AG04450 (cell line): ENCODE results near the gene PRPF8. TPM values are rescaled to one million over a fixed set of nuclear protein-coding genes. Genes with fewer than 3 reads are reported as not detected.
A peak's percentile ranks its signal among the peaks of the same experiment; 100 is the strongest.

ENCODE experiments used
- CTCF ChIA-PET: fragments of 300-600, 350-600 bp; formaldehyde crosslinking; extraction: SDS; loops from one replicate; lab custom pipeline; 2022; ENCODE audit warnings: antibody characterized with exemption, inconsistent platforms; lab: Charles Lee
- POLR2A ChIA-PET: fragments of 350-600 bp; formaldehyde crosslinking; extraction: SDS; loops from one replicate; lab custom pipeline; 2021; ENCODE audit warnings: antibody characterized with exemption, inconsistent platforms; lab: Yijun Ruan, JAX
- DNase-seq: peaks from one replicate; pipeline ENCODE4 v3.0.0-alpha.2; 2011; ENCODE audit warnings: low read depth, low spot score
- H3K27ac ChIP-seq: one replicate; pipeline ENCODE4 v1.5.1; 2012; ENCODE audit warnings: low read depth, low read length, control low read depth
- H3K27me3 ChIP-seq: one replicate; pipeline ENCODE4 v1.6.0; 2012; ENCODE audit warnings: low read length; ENCODE audit not compliant: control insufficient read depth, insufficient read depth
- H3K4me3 ChIP-seq: 2 replicates; pipeline ENCODE4 v1.5.1; 2011; ENCODE audit warnings: mild to moderate bottlenecking, low read depth, low read length, control low read depth
- H3K9me3 ChIP-seq: 2 replicates; pipeline ENCODE4 v1.5.1; 2012; ENCODE audit warnings: low read length; ENCODE audit not compliant: control insufficient read depth, insufficient read depth
- CTCF ChIP-seq: IDR thresholded peaks from 2 replicates; pipeline ENCODE4 v1.5.1; 2011; ENCODE audit warnings: low read depth, low read length, control low read depth, inconsistent platforms
- polyA plus RNA-seq: library from polyadenylated mRNA; depleted of rRNA; stranded (reverse); fragments of >200 nt; gene quantifications from 2 replicates; pipeline ENCODE4 v1.2.3, GENCODE V29; 2011

Gene PRPF8
- polyA plus RNA-seq, 1 experiment = 126 TPM

GRCh38 chr17:1643293-1643998 lies 41.2 kb downstream of the PRPF8 start:
- CTCF ChIA-PET = interaction anchor here (3.2 kb wide), 1 partner anchor 69 kb away, joined by 16 read pairs; no protein-coding TSS in a partner anchor
- H3K4me3 ChIP-seq = peak overlapping the region; percentile 34
- POLR2A ChIA-PET = interaction anchor here (0.6 to 0.7 kb wide), 2 partner anchors 11 to 14 kb away, joined by 3 to 4 read pairs; partner anchors contain the start of gene SLC43A2
- H3K27ac ChIP-seq = no peak overlapping the region
- H3K27me3 ChIP-seq = no peaks in the 10 kb centered on the region
- TF ChIP-seq CTCF = peak; percentile 15; the same call in 1 of the 2 replicates
- DNase-seq = no peak
- peaks cover 4% of the 10 kb centered on the region; the same call in 1 of the 2 replicates for H3K9me3 ChIP-seq

GRCh38 chr17:1641065-1641403 lies 43.6 kb downstream of the PRPF8 start:
- no peak for TF ChIP-seq CTCF
- H3K27me3 ChIP-seq = no peaks in the 10 kb centered on the region
- CTCF ChIA-PET = interaction anchor here (0.8 to 1.6 kb wide), 2 partner anchors 9 to 67 kb away, joined by 3 to 4 read pairs; partner anchors contain the start of gene RILP
- peaks cover 4% of the 10 kb centered on the region; the same call in 1 of the 2 replicates for H3K9me3 ChIP-seq
- POLR2A ChIA-PET = no interaction called here
- DNase-seq = no peak
- no peak overlapping the region for H3K27ac ChIP-seq
- no peak overlapping the region for H3K4me3 ChIP-seq

- no peak overlapping the region for H3K4me3 ChIP-seq
- H3K27ac ChIP-seq = no peak overlapping the region
- H3K27me3 ChIP-seq = no peaks in the 10 kb centered on the region
- ChIA-PET CTCF (interaction anchor here (0.8 to 1.6 kb wide), 2 partner anchors 9 to 66 kb away, joined by 3 to 4 read pairs; partner anchors contain the start of gene RILP), POLR2A (no interaction called here)
- TF ChIP-seq CTCF = no peak
- peaks cover 4% of the 10 kb centered on the region; the same call in 1 of the 2 replicates for H3K9me3 ChIP-seq
- no peak for DNase-seq
Observed at GRCh38 chr17:1640329-1641064, 44.2 kb downstream of the PRPF8 start.

GRCh38 chr17:1639549-1640180 lies 45.0 kb downstream of the PRPF8 start:
- no peak for TF ChIP-seq CTCF
- H3K4me3 ChIP-seq = no peak overlapping the region
- DNase-seq = no peak
- H3K9me3 ChIP-seq = peaks cover 8% of the 10 kb centered on the region; the same call in 1 of the 2 replicates
- no peaks in the 10 kb centered on the region for H3K27me3 ChIP-seq
- H3K27ac ChIP-seq = no peak overlapping the region
- ChIA-PET CTCF (interaction anchor here (1.6 kb wide), 1 partner anchor 9 kb away, joined by 5 read pairs; no protein-coding TSS in a partner anchor), POLR2A (no interaction called here)
